Stimulated activated naive CD8-positive, alpha-beta T cell treated with anti-CD3 and anti-CD28 coated beads, Interleukin-15, Interleukin-2, amounts not matched to agents 100 U/mL and 50 U/mL, for 24 hours (primary cell): ENCODE measurements around the gene GYS2.
"Not testable (repeated sequence)": the region's sequence is repeated elsewhere in the genome, so short reads cannot be mapped to it uniquely, and the experiment has no call there.

Experiments used
- ATAC-seq: fragments of 150-1000 bp; cut with Tn5 transposase; one replicate; pipeline ENCODE4 v1.10.0; 2021
- DNase-seq: peaks from one replicate; pipeline ENCODE4 v3.0.0; 2021

The GYS2 gene

DNA sequence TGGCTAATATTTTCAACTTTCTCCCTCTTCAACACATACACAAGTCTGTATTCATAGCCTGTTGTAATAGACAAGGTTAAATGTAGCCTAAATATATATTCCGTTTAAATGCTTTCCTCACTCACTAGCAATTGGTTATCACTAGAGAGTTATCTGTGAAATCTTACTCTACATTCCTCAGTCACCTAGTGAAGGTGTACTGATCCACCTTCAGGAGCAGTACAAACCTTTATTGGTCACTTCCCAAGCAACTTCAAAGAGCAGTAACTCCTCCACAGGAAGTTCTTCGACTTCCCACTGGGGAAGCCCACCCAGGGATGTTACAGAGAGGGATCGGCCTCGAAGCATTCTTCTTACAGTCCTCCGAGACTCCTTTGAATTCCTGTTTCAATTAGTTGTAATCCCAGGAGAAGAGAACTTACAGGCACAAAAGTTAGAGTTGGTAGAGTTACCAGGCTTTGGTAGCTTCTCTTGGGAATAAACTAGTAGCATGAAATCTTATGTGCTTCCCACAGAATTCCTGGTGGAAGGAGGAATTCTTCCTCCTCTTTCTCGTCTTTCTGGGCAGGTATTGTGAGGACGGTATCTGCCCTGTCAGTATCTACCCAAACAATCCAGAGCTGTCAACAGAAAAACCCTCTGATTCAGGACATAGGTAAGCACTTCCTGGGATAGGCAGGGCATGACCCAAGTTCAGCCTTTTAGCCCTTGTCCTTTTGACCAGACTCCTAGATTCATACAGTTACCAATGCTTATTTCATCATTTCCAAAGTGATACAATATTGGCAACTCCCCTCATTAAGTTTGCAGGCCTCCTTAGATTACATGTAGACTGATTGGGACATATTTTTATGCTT lies at the start of gene GYS2:
Gene GYS2 (minus strand): TSS at position 603 of the 857 bp plus-strand sequence. CDS start 255 bp downstream, at position 348.
- no peak for ATAC-seq
- no peak for DNase-seq

DNA sequence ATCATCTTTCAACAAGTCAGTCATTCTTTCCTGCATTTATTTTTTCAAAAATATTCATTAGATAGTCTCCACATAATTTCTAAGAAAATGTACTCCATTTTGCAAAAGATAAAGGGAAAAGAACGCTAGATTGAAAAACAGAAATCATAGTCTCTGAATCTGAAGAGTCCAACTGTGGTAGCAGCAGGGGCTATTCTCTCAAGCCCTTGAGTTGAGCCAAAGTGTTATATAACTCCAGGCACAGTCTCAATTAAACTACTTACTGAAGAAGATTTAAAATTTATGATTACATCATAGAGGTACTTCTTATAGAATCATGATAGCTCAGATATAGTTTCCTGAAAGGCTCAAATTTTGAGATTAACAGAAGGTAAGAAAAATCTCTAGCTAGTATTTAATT lies 47.2 kb upstream of the GYS2 start:
- no peak for DNase-seq
- ATAC-seq, result no peak

- no peak for DNase-seq
- no peak for ATAC-seq
Observed at GRCh38 chr12:21650997-21651396, 46.4 kb upstream of the GYS2 start.

DNA sequence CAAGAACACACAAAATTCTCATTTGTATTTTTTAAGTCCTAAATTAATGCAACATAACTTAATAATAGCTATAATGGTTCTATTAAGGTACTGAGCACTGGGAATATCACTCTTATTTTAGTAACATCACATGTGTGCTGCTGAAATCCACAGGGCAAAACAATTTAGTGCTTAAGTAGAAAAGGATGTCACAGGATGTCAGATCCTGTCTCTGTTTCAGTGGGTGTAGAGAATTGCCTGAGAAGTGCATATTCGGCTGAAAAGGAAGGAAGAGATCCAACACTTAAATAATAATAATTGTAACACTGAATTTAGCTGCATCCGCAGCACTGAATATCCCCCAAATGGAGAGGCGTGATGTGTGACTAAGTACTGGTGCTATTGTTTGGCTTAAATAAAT lies 44.4 kb upstream of the GYS2 start:
- DNase-seq (no peak), ATAC-seq (no peak)

- ATAC-seq (no peak), DNase-seq (no peak)
Observed at GRCh38 chr12:21648378-21648777, 43.7 kb upstream of the GYS2 start.

GRCh38 chr12:21647179-21647578 lies 42.5 kb upstream of the GYS2 start:
- ATAC-seq (no peak), DNase-seq (no peak)

GRCh38 chr12:21645041-21645500 lies 40.4 kb upstream of the GYS2 start:
- DNase-seq, ATAC-seq: not testable (repeated sequence)

DNA sequence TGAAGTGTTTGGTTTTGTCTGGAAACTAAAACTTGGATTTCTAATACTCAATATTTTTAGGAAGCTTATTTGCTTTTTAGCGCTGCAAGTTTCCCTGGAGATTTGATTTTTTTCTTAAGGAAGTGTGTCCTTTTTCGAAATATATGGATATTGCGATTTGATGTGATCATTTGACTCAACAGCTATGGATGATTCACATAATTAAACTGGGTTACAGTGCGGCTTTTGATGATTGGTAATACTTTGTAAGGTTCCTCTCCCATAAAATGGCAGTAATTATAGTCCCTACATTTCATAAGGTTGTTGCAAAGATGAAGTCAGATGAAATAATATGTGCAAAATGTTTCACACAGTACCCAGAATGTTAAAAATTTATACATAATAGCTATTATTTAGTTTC lies 39.9 kb upstream of the GYS2 start:
- ATAC-seq (no peak), DNase-seq (no peak)

DNA sequence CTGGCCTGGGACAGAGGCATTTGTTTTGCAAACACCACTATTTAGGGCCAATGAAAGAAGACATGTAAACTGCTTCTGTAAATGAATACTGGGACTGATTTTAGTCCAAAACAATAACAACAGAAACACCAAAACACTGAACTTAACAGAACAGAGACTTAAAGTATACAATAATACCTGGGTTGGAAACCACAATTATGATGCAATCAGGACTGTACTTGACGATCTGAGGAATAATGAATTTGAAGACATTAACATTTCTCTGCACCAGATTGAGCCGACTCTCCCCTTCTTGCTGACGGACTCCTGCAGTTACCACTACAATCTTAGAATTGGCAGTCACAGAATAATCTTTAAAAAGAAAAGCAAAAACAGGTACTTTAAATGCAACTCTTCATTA lies 39.1 kb upstream of the GYS2 start:
- DNase-seq (no peak), ATAC-seq (no peak)

DNA sequence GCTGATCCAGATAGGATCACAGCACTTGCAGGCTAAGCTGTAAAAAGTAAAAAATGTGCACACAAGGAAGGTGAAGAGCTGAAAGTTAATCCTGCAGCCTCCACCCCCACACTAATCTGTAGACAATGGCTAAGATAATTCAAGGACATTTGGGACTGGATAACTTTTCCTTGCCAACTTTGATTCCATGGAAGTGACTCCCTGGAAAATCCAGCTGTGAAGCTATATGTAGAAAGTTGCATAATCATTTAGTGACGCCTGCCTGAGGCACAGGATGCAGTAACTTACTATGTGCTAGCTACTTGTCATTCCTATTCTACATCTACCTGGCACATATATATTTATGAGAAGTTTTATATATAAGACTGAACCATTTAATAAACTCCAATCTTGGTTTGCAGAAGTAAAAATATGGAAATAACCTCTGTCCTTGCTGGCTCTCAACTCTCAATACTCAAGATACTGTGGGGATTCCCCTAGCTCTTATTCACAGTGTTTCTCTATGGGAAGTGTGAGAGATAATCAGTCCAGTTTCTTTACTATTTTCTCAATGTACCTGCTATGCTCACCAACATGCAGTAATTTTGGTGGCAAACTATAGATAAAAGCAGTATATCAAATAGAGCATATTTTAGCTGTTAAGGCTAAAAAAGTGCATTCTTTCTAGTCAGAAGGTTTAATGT lies 38.2 kb upstream of the GYS2 start:
- ATAC-seq, result peak; percentile 73

GRCh38 chr12:21638054-21638891 lies 33.6 kb upstream of the GYS2 start:
- no peak for DNase-seq
- ATAC-seq, result no peak

More for the DNA sequence above, 38.2 kb upstream of the GYS2 start:
- DNase-seq, result no peak

DNA sequence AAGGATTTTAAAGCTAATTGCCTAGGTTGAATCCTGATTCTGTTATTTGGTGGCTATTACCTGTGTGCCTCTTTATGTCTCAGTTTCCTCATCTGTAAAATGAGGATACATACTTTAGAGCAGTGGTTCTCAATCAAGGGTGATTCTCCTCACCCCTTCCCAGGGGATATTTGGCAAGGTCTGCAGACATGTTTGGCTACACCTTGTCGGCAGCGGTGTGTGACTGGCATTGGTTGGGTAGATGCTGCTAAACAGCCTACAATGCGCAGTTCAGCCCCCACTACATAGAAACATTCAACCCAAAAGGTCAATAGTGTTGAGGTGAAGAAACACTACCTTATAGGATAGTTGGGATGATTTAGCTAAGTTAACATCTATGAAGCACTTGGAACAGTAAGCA lies 29.6 kb upstream of the GYS2 start:
- no peak for ATAC-seq

DNA sequence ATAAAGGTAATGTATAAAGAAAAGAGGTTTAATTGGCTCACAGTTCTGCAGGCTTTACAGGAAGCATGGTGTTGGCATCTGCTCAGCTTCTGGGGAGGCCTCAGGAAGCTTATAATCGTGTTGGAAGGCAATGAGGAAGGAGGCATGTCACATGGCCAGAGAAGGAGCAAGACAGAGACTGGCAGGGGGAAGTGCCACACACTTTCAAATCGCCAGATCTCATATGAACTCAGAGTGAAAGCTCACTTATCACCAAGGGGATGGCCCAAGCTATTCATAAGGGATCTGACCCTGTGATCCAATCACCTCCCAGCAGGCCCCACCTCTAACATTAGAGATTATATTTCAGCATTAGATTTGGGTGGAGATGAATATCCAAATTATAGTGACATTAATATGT lies 26.7 kb upstream of the GYS2 start:
- ATAC-seq, result no peak

More for the DNA sequence above, 29.6 kb upstream of the GYS2 start:
- DNase-seq, result no peak

DNA sequence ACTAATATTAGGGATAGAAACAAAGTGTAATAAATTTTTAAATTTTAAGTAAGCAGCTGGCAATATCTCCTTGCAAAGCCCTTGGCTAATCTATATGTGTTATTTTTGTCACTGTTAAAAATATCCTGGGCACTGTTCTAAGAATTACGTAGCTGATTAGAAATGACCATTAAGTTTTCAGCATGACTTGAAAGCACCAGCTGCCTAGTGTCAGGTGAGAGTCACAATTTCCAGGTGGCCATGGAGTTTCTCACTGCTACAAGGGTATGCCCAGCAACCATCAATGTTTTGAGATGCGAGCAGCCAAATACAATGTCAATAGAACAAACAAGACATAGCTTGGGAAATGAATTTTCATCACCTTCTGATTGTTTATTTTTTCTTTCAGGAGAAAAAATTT lies 23.3 kb upstream of the GYS2 start:
- ATAC-seq (no peak), DNase-seq (no peak)

More for the DNA sequence above, 26.7 kb upstream of the GYS2 start:
- no peak for DNase-seq

DNA sequence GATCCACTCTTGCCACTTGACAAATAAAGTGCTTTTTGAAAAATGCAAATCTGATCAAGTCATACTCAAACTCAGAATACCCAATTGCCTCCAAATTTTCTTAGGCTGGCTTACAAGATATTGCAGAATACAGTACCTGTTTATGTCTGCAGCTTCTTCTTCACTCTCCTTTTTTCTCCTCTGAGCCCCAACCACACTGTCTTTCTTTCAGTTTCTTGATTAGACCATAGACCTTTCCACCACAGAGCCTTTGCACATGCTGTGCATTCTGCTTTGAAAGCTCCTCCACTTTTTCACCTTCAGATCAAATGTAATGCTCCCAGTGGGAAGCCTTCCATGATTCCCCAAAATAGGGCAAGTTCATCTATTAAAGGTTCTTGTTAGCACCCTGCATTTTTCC lies 13.9 kb upstream of the GYS2 start:
- ATAC-seq, result no peak
- DNase-seq, result no peak

DNA sequence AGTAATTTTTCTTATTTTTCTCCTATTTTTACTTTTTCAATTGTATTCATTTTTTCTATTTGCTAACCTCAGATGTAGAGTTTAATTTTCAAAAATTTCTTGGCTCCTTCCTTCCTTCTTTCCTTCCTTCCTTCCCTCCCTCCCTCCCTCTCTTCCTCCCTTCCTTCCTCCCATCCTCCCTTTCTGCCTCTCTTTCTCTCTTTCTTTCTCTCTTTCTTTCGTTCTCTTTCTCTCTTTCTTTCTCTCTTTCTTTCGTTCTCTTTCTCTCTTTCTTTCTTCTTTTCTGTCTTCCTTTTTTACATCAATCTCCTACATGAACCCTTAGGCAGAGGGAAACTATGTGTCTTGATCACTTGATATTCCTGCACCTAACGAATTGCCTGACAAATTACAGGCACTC lies 12.4 kb upstream of the GYS2 start:
- DNase-seq, result no peak
- ATAC-seq, result no peak

GRCh38 chr12:21615431-21615830 lies 10.8 kb upstream of the GYS2 start:
- ATAC-seq (peak; percentile 95), DNase-seq (no peak)

DNA sequence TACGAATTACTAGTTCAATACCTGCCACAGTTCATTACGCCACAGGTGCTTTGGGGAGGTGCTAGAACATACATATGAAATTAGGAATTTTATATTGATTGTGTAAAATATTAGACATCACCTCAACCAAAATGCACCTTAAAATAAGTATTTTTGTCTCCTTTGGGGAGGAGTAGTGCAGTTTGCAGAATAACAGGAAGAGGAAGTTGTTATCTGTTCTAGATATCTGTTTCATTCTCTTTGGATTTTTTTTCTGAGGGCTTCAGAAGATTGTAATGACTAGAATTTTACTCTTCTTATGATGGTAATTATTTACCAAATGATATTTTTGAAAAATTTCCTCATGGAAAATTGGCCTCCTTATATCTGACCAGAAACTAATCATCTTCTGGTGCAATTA lies 9.9 kb upstream of the GYS2 start:
- no peak for ATAC-seq
- no peak for DNase-seq

DNA sequence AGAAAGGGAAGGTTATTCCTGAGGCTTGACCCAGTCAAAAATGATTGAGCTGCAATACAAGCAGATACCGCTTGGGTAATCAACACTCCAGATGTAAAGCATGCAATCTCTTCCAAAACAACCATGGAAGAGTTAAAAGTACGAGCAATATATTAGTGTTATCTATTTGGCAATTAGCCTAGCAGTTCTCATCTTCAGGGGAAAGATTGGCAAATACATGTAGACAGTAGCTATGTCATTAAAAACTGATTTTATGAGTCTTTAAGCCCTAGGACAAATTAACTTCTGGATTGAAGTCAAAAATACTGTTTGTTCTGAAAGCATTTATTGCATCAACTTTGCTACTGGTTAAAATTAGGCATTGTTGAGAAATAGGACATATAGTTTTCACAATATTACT lies 9.3 kb upstream of the GYS2 start:
- no peak for DNase-seq
- no peak for ATAC-seq

GRCh38 chr12:21608196-21608595 lies 3.5 kb upstream of the GYS2 start:
- no peak for ATAC-seq
- DNase-seq, result no peak

DNA sequence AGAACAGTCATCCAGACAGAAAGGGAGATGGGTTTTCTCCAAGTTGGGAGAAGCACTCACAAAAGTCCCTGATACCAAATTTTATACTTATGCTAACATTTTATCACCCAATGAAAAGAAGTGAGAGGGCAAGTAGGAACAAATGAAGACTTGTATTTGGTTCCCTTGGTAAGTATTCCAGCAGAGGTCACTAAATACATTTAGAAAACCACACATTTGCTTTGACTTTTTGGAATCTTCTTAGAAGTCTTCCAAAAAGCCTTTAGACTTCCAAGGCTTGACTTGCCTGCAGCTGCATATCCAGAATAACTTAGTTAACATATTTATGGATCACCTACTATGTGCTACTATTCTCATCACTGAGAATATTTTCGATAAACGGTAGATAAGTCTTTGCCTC lies 3.1 kb upstream of the GYS2 start:
- DNase-seq, result no peak

GRCh38 chr12:21606175-21606574 lies 1.5 kb upstream of the GYS2 start:
- ATAC-seq (no peak), DNase-seq (no peak)

More for the DNA sequence above, 3.1 kb upstream of the GYS2 start:
- no peak for ATAC-seq

GRCh38 chr12:21602774-21603173 lies 1.9 kb downstream of the GYS2 start:
- DNase-seq, result no peak
- ATAC-seq, result no peak
